22Rv1 (cell line): ENCODE measurements around the gene XAB2.

Experiments used
- ZFX ChIP-seq: fragments of 450-650 bp; IDR thresholded peaks from 2 replicates; pipeline ENCODE4 v1.6.1; 2017; ENCODE audit warnings: antibody characterized with exemption, borderline replicate concordance
- TF ChIP-seq, protein P1 (sequence below): fragments of 450-650 bp; IDR thresholded peaks from 2 replicates; pipeline ENCODE4 v1.5.1; 2017; ENCODE audit warnings: mild to moderate bottlenecking

DNA sequence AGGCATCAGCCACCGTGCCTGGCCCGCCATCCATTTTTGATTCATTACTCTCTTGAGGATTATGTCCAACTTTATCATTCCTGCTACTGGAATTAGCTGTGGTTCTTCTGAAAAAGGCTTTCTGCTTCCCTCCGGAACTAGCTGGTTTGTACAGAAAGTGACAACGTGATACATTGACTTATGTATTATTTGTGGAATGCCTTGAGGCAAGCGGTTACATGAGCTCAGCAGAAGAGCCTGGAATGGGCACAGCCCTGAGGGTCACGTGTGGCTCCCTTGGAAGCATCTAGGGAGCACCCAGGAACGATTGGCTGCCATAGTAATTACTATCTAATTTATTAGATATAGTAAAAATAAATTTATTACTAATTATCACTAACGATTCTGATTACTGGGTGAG, 25.1 kb upstream of the XAB2 start:
- TF ChIP-seq, protein P1, sequence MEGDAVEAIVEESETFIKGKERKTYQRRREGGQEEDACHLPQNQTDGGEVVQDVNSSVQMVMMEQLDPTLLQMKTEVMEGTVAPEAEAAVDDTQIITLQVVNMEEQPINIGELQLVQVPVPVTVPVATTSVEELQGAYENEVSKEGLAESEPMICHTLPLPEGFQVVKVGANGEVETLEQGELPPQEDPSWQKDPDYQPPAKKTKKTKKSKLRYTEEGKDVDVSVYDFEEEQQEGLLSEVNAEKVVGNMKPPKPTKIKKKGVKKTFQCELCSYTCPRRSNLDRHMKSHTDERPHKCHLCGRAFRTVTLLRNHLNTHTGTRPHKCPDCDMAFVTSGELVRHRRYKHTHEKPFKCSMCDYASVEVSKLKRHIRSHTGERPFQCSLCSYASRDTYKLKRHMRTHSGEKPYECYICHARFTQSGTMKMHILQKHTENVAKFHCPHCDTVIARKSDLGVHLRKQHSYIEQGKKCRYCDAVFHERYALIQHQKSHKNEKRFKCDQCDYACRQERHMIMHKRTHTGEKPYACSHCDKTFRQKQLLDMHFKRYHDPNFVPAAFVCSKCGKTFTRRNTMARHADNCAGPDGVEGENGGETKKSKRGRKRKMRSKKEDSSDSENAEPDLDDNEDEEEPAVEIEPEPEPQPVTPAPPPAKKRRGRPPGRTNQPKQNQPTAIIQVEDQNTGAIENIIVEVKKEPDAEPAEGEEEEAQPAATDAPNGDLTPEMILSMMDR = no peak
- no peak for TF ChIP-seq ZFX
